OCI-LY1 (cell line): ENCODE results near the gene TGFBR1.

Experiments
- H2AFZ ChIP-seq: fragments of 200-600 bp; sonication (generic), shearing (Covaris generic); 2 replicates; pipeline ENCODE4 v1.6.0; 2014; ENCODE audit warnings: antibody characterized with exemption, mild to moderate bottlenecking, low read length
- H3F3A ChIP-seq: fragments of 200-600 bp; sonication (generic), shearing (Covaris generic); 2 replicates; pipeline ENCODE4 v1.6.0; 2014; ENCODE audit warnings: mild to moderate bottlenecking, antibody characterized with exemption, low read length, moderate library complexity; ENCODE audit not compliant: insufficient read depth
- H3K27ac ChIP-seq: fragments of 200-600 bp; sonication (generic); 2 replicates; pipeline ENCODE4 v1.5.1; 2014; ENCODE audit warnings: low read length, mixed run types, mild to moderate bottlenecking, low read depth; ENCODE audit not compliant: poor library complexity, severe bottlenecking
- H3K27me3 ChIP-seq: fragments of 200-600 bp; sonication (generic); 2 replicates; pipeline ENCODE4 v1.6.0; 2014; ENCODE audit warnings: antibody characterized with exemption, mild to moderate bottlenecking, low read length, moderate library complexity; ENCODE audit not compliant: insufficient read depth
- H3K36me3 ChIP-seq: fragments of 200-600 bp; sonication (generic); 2 replicates; pipeline ENCODE4 v1.6.1; 2014; ENCODE audit warnings: mild to moderate bottlenecking, antibody characterized with exemption, low read length, moderate library complexity, mixed read lengths; ENCODE audit not compliant: insufficient read depth
- H3K4me1 ChIP-seq: fragments of 200-600 bp; sonication (generic); 2 replicates; pipeline ENCODE4 v1.5.1; 2014; ENCODE audit warnings: mild to moderate bottlenecking, low read length, moderate library complexity; ENCODE audit not compliant: insufficient read depth, severe bottlenecking
- H3K4me2 ChIP-seq: fragments of 200-600 bp; sonication (generic), shearing (Covaris generic); 2 replicates; pipeline ENCODE4 v1.6.1; 2014; ENCODE audit warnings: low read length
- H3K4me3 ChIP-seq: fragments of 200-600 bp; sonication (generic); 2 replicates; pipeline ENCODE4 v1.5.1; 2014; ENCODE audit warnings: low read length, low read depth, mild to moderate bottlenecking, mixed read lengths; ENCODE audit not compliant: poor library complexity, severe bottlenecking
- H3K79me2 ChIP-seq: fragments of 200-600 bp; shearing (Covaris generic); 2 replicates; pipeline ENCODE4 v1.6.1; 2016; ENCODE audit warnings: mixed run types, low read length, mixed read lengths; ENCODE audit not compliant: insufficient read depth
- H3K9ac ChIP-seq: fragments of 200-600 bp; sonication (generic), shearing (Covaris generic); 2 replicates; pipeline ENCODE4 v1.6.1; 2014; ENCODE audit warnings: mild to moderate bottlenecking, low read length, mixed read lengths
- H3K9me2 ChIP-seq: fragments of 200-600 bp; sonication (generic), shearing (Covaris generic); 2 replicates; pipeline ENCODE4 v1.6.1; 2014; ENCODE audit warnings: low read depth, mild to moderate bottlenecking, low read length, mixed read lengths
- H3K9me3 ChIP-seq: fragments of 200-600 bp; shearing (Covaris generic); 2 replicates; pipeline ENCODE4 v1.6.1; 2014; ENCODE audit warnings: low read length, mixed read lengths
- H4K20me1 ChIP-seq: fragments of 200-600 bp; sonication (generic), shearing (Covaris generic); 2 replicates; pipeline ENCODE4 v1.6.0; 2016; ENCODE audit warnings: mild to moderate bottlenecking, low read length; ENCODE audit not compliant: insufficient read depth
- EZH2 ChIP-seq: fragments of 200-600 bp; sonication (generic), shearing (Covaris generic); IDR thresholded peaks from 2 replicates; pipeline ENCODE4 v1.8.0; 2017; ENCODE audit warnings: borderline replicate concordance, mixed run types, mild to moderate bottlenecking, antibody characterized with exemption, low read length, moderate library complexity, mixed read lengths
- TF ChIP-seq, protein P1 (sequence below): fragments of 200-600 bp; sonication (generic), shearing (Covaris generic); IDR thresholded peaks from 2 replicates; pipeline ENCODE4 v1.5.1; 2017; ENCODE audit warnings: mild to moderate bottlenecking, antibody characterized with exemption, low read length, moderate library complexity, mixed read lengths

The TGFBR1 gene

DNA sequence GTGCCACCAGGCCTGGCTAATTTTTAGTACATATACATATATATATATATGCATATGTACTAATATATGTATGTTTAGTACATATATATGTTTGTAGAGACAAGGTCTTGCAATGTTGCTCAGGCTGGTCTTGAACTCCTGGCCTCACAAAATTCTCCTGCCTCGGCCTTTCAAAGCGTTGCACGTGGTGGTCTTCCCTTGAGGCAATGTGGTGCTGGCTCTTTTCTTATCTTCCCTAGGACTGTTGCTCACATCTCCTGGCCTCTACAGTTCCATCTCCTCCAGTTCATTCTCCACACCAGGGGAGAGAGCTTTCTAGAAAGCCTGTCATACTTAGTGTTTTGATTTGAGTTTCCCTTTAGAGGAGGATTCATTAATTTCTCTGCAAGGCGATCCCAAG, 28.9 kb upstream of the TGFBR1 start:
- no peak overlapping the region for H3K9ac ChIP-seq
- no peak overlapping the region for H3K4me2 ChIP-seq
- no peak overlapping the region for H3K27ac ChIP-seq

DNA sequence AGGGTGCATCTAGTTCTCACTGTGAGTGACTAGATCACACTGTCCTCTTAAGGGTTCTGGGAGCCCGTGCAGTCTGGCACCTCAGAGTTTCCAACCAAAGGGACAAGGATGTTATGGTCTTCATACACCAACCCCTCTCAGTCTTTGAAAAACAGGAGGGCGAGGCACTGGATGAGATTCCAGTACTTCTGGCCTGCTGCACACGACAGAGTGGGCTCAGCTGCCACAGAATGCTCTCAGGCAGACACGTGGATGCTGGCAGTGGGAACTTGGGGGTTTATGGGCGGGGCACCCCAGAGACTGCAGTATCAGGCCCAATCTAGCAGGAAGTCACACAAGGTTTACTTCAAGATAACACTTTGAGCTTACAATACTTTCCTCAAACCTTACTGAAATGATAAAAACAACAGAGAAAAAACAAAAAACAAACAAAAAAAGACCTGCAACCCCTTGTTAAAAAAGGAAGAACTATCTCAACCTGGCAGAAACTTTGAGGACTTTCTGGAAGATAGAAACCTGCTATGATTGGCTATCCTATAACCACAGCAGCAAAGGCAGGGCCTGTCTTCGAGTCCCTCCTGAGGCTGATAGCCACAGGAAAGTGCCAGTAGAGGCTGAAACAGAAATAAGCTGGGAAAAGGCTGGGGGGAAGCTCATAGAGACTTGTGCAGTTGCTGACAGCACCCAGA, 28.3 kb upstream of the TGFBR1 start:
- H3K4me3 ChIP-seq, result no peak overlapping the region
- no peak overlapping the region for H2AFZ ChIP-seq
- H3K9ac ChIP-seq, result no peak overlapping the region

More for the DNA sequence above, 28.9 kb upstream of the TGFBR1 start:
- Histone ChIP-seq H3K79me2 (no peaks in the 10 kb centered on the region), H3K4me3 (no peak overlapping the region), H4K20me1 (no peaks in the 10 kb centered on the region), H3K4me1 (no peaks in the 10 kb centered on the region), H3K36me3 (no peaks in the 10 kb centered on the region), H3K27me3 (no peaks in the 10 kb centered on the region; the same call in 1 of the 2 replicates), H3K9me2 (no peaks in the 10 kb centered on the region), H3K9me3 (no peaks in the 10 kb centered on the region), H2AFZ (no peak overlapping the region), H3F3A (no peaks in the 10 kb centered on the region)
- TF ChIP-seq EZH2, result no peak
- TF ChIP-seq, protein P1, sequence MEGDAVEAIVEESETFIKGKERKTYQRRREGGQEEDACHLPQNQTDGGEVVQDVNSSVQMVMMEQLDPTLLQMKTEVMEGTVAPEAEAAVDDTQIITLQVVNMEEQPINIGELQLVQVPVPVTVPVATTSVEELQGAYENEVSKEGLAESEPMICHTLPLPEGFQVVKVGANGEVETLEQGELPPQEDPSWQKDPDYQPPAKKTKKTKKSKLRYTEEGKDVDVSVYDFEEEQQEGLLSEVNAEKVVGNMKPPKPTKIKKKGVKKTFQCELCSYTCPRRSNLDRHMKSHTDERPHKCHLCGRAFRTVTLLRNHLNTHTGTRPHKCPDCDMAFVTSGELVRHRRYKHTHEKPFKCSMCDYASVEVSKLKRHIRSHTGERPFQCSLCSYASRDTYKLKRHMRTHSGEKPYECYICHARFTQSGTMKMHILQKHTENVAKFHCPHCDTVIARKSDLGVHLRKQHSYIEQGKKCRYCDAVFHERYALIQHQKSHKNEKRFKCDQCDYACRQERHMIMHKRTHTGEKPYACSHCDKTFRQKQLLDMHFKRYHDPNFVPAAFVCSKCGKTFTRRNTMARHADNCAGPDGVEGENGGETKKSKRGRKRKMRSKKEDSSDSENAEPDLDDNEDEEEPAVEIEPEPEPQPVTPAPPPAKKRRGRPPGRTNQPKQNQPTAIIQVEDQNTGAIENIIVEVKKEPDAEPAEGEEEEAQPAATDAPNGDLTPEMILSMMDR, result no peak

DNA sequence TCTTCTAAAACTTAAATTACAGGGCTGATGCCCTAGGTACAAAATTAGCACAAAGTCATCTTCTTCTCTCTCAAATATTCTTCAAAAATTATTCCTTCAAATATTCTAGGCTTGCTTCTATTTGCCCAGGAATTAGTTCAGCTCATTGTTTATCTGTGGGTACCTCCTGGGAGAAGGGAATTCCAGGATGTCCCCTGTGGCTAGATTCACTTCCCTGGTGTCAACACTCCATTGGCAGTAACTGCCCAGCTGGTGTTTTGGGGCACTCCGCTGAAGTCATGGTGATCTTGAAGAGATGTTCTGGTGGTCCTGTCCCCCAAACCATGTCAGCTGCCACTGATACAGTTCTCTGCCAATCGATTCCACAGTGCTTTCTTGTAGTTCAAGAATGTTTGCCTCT, 26.2 kb upstream of the TGFBR1 start:
- Histone ChIP-seq H2AFZ (no peak overlapping the region), H3F3A (no peaks in the 10 kb centered on the region), H3K79me2 (no peaks in the 10 kb centered on the region), H3K27me3 (peaks cover 5% of the 10 kb centered on the region; the same call in 1 of the 2 replicates), H3K4me3 (no peak overlapping the region), H3K9me2 (no peaks in the 10 kb centered on the region), H3K4me1 (no peaks in the 10 kb centered on the region), H3K4me2 (no peak overlapping the region), H3K9ac (no peak overlapping the region), H3K36me3 (no peaks in the 10 kb centered on the region), H3K9me3 (no peaks in the 10 kb centered on the region), H4K20me1 (no peaks in the 10 kb centered on the region), H3K27ac (no peak overlapping the region)
- TF ChIP-seq, protein P1, result no peak
- no peak for TF ChIP-seq EZH2

More for the DNA sequence above, 28.3 kb upstream of the TGFBR1 start:
- H3K4me1 ChIP-seq, result no peaks in the 10 kb centered on the region
- H3K27ac ChIP-seq, result no peak overlapping the region
- no peaks in the 10 kb centered on the region for H4K20me1 ChIP-seq
- no peaks in the 10 kb centered on the region for H3K9me3 ChIP-seq
- H3F3A ChIP-seq, result no peaks in the 10 kb centered on the region
- TF ChIP-seq EZH2, result no peak
- TF ChIP-seq, protein P1, result no peak
- no peaks in the 10 kb centered on the region for H3K79me2 ChIP-seq
- no peak overlapping the region for H3K4me2 ChIP-seq
- no peaks in the 10 kb centered on the region for H3K36me3 ChIP-seq
- no peaks in the 10 kb centered on the region; the same call in 1 of the 2 replicates for H3K27me3 ChIP-seq
- no peaks in the 10 kb centered on the region for H3K9me2 ChIP-seq
